ENCODE data around the gene CTNNBL1.

DNA sequence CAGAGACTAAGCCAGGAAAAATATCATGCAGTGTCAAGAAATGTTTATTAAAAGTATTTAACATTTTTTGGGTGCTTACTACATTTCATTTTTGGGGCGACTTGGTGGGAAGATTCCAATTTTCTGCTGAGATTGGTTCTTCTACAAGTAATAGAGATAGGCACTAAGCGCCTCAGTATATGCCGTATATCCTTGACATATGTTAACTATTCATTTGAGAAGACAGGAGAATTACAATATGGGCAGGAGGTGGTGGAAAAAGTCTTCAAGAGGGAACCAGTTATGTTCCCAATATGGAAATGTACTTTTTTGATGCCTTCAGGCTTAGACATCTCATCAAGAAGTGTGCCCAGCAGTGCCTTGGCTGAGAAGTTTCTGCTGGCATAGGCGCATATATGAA lies 6.5 kb downstream of the CTNNBL1 start:
- TF ChIP-seq, protein P1, sequence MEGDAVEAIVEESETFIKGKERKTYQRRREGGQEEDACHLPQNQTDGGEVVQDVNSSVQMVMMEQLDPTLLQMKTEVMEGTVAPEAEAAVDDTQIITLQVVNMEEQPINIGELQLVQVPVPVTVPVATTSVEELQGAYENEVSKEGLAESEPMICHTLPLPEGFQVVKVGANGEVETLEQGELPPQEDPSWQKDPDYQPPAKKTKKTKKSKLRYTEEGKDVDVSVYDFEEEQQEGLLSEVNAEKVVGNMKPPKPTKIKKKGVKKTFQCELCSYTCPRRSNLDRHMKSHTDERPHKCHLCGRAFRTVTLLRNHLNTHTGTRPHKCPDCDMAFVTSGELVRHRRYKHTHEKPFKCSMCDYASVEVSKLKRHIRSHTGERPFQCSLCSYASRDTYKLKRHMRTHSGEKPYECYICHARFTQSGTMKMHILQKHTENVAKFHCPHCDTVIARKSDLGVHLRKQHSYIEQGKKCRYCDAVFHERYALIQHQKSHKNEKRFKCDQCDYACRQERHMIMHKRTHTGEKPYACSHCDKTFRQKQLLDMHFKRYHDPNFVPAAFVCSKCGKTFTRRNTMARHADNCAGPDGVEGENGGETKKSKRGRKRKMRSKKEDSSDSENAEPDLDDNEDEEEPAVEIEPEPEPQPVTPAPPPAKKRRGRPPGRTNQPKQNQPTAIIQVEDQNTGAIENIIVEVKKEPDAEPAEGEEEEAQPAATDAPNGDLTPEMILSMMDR (IDR thresholded peaks at IDR 0.05) = no peak
- TF ChIP-seq POLR2A (IDR thresholded peaks at IDR 0.05) = no peak

Measured in uterus (tissue), 2 donors.